GM18858 (cell line): Measurements from ENCODE around the gene FAR2.
"Not testable (repeated sequence)": the region's sequence is repeated elsewhere in the genome, so short reads cannot be mapped to it uniquely, and the experiment has no call there.

Experiments used
- ATAC-seq: cut with Tn5 transposase; IDR thresholded peaks from one replicate; pipeline ENCODE4 v1.9.1; 2021; ENCODE audit not compliant: unreplicated experiment

The FAR2 gene

DNA sequence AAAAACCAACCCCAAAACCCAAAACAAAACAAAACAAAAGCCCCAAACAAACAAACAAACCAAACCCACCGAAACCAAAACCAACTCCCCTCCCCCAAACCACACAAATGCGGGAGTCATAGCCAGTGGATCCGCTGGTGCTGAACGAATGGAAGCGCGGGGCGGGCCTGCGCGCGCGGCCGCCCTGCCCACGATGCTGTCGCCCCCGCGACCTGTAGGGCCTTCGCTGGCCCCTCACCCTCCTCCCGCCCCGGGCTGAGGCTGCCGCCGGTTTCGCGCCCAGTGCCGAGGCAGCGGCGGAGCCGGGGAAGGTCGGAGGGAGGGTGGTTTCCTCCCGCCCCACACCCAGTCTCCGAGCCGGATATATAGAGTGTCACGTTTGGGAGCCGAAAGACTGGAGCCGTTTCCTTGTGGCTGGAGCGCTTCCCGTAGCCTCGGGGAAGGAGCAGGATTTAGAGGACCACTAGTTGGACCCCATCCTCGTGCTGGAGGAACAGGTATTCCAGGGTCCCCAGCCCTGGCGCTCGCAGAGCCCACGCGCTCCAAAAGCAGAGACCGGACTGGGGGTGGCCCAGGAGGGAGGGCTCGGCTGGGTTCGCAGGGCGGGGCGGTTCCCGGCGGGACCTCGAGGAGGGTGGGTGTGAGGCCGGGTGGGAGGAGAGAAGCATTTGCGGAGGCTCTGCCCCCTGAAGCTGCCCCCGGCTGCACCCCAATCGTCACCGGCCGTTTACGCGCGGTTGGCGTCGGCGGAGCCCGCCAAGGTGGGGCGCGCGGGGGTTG is at the start of gene FAR2:
FAR2 (plus strand) TSS at position 368 of the 780 bp plus-strand sequence. CDS start 121,172 bp downstream, outside the sequence.
- ATAC-seq: peak; percentile 27

DNA sequence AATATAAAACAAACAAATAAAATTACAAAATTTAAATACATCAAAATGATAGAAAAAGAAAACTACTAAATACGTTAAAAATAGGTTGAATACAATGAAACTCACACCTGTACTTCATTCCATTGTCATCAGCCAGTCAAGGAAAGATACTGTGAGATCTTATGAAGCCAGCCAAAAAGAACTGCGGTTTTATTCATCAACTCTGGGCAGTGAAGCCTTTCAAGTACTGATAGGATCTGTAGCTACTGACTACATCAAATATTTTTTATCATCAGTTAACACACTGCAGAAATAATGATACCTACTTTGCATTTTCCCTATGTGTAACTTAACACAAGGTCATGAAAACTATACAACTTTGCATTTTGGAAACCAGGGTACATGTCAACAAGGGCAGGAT is 46.3 kb upstream of the FAR2 start:
- ATAC-seq: no peak

DNA sequence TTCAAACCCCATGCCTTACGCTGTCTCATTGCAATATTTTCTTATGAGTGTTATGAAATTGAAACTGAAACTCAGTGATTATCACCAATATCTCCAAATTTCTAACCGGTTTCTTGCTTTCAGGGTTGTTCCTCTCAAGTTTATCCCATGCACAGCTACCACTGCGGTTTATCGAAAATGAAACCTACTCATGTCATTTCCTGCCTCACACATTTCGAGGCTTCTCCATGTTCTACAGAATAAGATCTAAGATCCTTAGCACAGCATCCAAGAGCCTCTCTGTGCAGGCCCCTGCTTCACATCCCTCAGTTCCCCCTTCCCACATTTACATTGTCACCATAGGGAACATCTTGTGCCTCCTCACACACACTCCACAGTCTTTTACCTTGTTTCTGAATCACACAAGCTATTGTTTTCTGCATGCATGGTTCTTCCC is 45.5 kb upstream of the FAR2 start:
- ATAC-seq: peak; percentile 99

- ATAC-seq: no peak
Measured at GRCh38 chr12:29104516-29104915, 44.6 kb upstream of the FAR2 start.

GRCh38 chr12:29110506-29111442 is 38.3 kb upstream of the FAR2 start:
- ATAC-seq: peak; percentile 95

GRCh38 chr12:29113101-29113500 is 36.0 kb upstream of the FAR2 start:
- ATAC-seq: no peak

GRCh38 chr12:29116414-29116813 is 32.7 kb upstream of the FAR2 start:
- ATAC-seq: no peak

GRCh38 chr12:29131539-29131938 is 17.5 kb upstream of the FAR2 start:
- ATAC-seq: no peak

GRCh38 chr12:29132316-29132715 is 16.8 kb upstream of the FAR2 start:
- no peak for ATAC-seq

- ATAC-seq: no peak
Measured at GRCh38 chr12:29133181-29133580, 15.9 kb upstream of the FAR2 start.

GRCh38 chr12:29133680-29134079 is 15.4 kb upstream of the FAR2 start:
- ATAC-seq: no peak

DNA sequence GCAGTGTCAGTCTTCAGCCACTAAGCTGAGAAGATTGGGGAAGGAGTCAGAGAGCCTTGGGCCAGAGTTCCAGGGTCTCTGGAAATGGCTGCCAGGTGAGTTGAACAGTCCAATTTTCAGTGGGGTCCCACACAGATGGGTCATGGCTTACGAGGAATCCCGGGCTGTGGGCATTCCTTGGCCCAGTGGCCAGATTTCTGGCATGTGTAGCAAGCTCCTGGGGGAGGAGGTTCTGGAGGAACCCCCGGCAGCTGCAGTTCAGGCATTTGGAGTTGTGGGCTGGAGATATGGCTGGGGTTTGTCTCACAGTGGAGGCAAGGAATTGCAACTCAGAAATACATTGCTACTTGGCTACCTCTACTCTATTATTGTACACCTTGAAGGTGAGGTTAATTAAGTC is 10.8 kb upstream of the FAR2 start:
- not testable (repeated sequence) for ATAC-seq

DNA sequence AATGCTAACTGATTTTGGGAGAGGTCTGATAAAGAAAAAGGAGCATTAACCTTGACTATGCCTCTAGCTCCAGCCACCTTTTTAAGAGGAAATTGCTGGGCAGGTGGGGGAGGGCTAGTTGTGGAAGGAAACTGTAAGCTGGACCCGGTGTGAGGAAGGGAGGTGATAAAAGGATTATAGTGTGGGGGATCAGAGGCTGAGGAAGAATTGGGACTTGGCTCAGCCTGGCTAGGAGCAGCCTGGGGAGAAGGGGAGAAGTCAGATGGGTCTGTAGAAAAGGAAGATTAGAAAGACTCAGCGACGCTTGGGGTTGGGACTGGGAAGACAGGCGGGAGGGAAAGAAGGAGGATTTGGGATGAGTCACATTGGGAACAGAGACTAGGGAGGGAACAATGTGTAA is 10.2 kb upstream of the FAR2 start:
- not testable (repeated sequence) for ATAC-seq

- no peak for ATAC-seq
Measured at GRCh38 chr12:29145372-29146170, 3.5 kb upstream of the FAR2 start.

GRCh38 chr12:29146196-29146595 is 2.9 kb upstream of the FAR2 start:
- ATAC-seq: no peak

DNA sequence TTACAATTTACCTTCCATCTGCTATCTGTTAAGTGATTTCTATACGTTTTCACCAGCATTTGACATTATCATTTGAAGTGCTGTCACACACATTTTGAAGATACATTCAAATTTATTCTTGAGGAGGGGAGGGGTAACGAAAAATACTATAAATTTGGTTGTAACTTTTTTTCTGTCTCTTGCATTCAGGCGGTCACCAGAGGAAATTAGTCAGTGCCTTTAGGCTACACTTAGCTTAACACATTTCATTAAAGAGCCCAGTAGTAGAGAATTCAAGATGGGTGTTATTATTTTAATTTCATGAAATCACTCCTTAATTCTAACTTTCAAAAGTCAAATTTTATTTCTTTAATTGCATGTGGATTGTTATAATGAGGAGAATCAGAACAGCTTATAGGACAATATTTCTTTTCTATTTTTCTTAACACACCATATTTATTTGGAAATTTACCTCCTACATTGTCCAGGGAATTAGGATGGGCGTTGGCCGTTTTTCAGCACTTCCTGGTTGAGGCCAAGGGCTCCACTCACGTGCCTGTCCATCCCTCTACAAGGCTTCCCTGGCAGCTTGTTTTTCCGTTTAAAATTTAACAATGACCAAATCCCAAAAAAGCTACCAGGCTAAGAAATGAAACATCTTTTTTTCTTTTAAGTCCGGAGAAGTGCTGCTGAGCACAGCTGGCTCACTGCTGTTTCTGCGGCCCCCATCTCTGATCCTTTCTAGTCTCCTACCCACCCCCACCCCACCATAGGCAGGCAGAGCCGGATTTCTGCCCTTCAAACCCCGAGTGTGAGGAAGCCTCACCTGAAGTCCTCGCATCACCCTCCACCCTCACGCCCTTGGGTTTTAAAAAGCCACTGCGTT is 1.1 kb upstream of the FAR2 start:
- ATAC-seq: no peak

DNA sequence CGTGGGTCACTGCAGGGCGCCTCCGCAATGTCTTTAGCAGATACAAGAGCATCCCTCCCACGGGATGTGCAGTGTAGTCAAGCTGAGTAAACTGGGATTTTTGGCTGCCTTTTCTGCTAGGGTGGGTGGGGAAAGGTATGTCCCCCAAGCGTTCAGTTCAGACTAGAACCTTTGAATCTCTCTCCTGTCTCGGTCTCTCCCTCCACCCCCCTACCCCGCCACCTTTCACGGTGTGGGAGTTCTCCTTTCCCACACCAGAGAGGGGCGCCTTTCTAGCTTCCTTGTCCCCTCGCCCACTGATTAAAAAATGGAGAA is 525 bp upstream of the FAR2 start:
- ATAC-seq: no peak

- ATAC-seq: no peak
Measured at GRCh38 chr12:29149691-29150281, 708 bp downstream of the FAR2 start.

DNA sequence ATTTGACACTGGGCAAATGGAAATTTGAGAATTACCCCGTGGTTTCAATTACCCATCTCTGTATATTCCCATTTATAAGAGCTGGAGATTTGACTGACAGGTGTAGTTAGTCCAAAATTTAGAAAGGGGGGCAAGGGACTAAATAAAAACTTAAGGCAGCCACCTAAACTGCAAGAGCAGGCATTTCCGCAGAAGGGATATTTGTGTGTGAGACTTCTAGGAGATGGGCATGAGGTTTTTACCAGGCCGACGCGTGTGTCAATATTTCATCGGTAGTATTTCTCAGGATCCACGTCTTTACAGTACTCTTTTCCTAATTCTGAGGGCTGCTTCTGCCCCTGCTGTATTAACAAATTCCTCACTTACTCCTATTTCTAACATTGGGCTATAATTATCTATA is 1.4 kb downstream of the FAR2 start:
- no peak for ATAC-seq
